GM18519 (cell line): ENCODE measurements around the gene FUT2.

Experiments
- ATAC-seq: cut with Tn5 transposase; IDR thresholded peaks from one replicate; pipeline ENCODE4 v1.9.1; 2021; ENCODE audit warnings: mild to moderate bottlenecking, moderate library complexity; ENCODE audit not compliant: unreplicated experiment, low FRiP score

The FUT2 gene

GRCh38 chr19:48722196-48722708 is 26.5 kb downstream of the FUT2 start:
- ATAC-seq, result no peak

- no peak for ATAC-seq
These were observed 29.3 kb downstream of the FUT2 start for GRCh38 chr19:48724796-48725753.

DNA sequence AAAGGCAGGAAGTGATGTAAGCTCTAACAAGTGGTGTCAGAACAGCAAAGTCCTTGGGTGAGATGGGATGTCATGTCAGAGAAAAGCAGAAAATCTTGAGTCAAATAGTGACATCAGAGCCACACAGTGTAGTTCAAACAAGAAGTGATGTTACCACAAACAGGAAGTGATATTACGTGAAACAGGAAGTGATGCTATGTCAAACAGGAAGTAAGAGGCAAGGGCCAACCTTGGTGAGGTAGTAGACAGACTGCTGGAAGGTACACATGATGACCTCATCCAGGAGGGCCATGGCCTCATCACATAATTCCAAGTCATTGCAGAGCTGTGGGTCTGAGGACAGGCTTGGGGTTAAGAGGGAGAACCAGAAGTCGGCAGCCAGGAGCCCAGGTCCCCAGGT is 30.8 kb downstream of the FUT2 start:
- ATAC-seq, result no peak

DNA sequence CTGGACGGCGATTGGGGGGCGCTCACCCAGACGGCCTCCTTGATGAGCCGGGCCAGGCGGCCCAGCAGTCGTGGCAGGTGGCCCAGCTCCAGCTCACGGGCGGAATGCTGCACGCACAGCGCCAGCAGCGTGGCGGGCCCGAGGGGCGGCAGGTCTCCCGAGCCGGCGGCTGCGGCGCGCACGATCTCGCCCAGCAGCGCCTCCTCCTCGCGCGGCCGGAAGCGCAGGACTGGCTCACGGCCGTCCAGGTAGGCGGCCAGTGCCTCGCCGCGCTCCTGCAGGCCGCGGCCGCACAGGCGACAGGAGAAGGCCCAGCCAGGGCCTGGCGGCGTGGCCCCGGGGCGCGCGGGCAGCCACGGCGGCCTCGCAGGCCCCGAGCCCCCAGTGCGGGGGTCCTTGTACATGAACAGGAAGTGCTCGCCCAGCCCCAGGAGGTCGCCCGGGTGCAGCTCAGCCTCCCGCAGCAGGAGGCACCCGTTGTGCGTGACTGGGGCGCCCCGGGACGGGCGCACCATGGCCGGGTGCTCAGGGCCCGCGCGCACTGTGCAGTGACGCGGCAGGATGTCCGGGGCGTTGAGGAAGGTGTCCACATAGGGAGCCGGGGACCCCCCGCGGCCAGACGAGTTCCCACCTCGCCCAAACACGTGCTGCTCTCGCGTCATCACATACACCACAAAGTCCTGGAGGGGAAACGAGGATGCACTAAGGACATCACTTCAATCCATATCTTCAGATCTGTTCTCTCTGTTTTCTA is 33.3 kb downstream of the FUT2 start:
- no peak for ATAC-seq

DNA sequence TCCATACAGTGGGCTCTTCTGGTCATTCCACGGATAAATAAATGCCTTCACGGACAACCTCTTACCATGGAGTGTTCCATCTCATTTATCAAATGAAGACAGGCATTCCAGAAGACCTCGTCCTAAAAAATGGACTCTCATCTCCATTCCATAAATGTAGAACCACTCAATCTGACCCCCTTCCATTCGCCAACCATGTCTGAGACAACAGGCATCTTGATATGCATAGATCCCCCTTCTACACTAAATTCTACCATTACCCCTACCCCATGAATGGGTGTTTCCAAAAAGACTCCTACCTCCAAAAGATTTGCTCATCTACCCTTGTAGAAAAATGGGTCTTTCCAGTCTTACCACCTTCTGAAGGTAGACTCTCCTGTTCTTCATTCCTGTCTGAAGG is 35.7 kb downstream of the FUT2 start:
- ATAC-seq, result no peak

DNA sequence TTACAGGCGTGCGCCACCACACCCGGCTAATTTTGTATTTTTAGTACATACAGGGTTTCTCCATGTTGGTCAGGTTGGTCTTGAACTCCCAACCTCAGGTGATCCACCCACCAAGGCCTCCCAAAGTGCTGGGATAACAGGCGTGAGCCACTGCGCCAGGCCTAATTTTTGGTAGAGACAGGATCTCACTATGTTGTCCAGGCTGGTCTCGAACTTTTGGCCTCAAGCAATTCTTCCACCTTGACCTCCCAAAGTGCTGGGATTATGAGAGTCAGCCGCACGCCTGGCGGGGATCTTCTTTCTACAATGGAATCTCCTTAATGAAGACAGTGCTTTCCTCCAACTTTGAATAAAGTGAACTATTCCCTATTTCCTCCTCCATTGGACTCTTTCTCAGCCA is 38.9 kb downstream of the FUT2 start:
- no peak for ATAC-seq

DNA sequence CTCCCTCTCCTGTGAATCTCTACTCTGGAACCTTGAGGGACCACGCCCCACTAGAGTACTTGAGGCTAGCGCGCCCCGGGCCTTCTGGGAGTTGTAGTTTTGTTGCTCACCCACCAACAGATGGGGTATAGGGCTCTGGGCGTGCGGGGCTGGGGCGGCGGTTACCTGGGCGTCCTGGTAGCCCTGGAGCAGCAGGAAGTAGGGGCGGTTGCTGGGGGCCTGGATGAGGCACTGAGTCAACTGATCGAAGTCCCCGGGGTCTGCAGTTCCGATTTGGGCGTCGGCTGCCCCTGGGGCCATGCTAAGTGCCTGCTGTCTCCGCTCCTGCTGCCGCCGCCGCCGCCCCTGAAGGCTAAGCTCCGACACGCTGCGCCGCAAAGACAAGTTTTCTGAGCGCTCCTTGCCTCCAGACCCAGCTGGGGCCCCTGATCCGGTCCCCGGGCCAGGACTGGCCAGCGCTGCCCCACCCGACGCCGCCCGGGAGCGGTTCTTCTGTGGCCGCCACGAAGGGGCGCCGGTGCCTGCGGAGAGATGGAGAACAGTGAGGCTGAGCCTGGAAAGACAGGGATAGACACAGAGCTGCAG is 39.4 kb downstream of the FUT2 start:
- no peak for ATAC-seq

- no peak for ATAC-seq
These were observed 41.7 kb downstream of the FUT2 start for GRCh38 chr19:48737360-48737998.

- peak; percentile 74 for ATAC-seq
These were observed 43.0 kb downstream of the FUT2 start for GRCh38 chr19:48738557-48739403.

DNA sequence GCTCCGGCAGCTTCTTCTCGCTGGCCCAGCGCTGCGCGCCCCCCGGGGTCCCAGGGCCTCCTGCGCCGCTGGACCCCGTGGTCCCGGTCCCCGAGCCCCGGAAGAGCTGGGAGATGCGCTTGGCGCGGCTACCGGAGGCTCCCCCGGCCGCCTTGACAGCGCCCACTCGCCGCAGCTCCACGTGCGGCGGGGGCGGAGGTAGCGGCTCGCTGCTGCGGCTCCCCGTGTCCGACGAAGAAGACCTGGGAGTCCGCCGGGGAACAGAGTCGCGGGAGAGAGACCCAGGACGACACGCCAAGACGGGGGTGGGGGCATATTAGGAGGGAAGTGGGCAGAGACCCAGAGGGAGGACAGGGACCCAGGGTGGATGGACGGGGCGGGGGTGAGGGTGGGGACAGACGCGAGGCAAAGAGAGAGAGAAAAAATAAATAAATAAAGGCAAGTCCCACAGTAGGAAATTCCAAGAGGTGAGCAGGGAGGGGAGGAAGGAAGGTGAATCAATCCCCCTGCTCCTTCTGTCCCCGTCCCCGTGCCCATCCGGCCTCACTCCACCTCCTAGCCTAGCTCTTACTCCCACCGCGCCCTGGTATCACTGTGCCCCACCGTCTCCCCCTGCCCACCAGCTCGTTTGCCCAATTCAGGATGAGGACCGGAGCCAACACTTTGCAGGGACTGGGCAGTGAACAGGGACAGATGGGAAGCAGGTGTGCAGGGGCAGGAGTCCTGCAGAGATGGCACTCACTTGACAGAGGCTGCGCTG is 43.8 kb downstream of the FUT2 start:
- peak; percentile 10 for ATAC-seq

DNA sequence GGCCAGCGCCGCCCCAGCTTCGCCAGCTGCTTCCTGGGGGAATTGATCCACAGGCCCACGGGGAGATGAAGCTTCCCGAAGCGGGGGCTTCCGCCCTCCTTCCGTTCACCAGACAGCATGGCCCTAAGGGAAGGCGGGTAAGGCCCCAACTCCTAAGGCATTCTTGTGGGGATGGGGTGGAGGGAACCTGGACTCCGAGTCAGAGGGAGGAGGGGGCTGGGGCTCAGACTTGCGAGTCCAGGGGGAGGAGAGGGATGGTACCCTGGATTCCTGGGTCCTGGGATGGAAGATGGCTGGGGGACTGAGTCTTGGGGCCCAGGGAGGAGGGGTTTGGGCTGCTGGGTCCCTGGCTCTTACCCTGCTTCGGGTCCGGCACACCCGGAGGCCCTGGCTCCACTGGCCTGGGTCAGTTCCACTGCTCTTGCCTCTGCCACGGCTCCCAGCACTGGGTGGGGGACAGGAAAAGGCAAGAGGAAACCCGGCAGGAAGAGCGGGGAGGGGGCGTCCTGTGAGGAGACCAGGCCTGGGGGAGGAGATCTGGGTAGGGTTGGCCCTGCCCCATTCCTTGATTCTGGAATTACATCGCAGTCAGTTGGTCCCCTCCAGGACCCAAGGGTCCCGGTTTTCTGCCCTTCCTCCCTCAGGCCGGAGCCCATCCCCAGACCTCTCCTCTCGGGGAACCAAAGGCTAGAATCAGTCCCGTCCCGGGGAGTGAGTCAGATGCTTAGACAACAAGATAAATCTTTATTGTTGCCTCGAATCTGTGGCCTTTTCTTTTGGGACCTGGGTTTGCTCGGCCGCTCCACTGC is 44.6 kb downstream of the FUT2 start, which contains the start of gene RASIP1:
RASIP1 (minus strand) TSS at position 447 of the 809 bp plus-strand sequence; CDS start at position 119, 328 bp downstream.
- no peak for ATAC-seq

DNA sequence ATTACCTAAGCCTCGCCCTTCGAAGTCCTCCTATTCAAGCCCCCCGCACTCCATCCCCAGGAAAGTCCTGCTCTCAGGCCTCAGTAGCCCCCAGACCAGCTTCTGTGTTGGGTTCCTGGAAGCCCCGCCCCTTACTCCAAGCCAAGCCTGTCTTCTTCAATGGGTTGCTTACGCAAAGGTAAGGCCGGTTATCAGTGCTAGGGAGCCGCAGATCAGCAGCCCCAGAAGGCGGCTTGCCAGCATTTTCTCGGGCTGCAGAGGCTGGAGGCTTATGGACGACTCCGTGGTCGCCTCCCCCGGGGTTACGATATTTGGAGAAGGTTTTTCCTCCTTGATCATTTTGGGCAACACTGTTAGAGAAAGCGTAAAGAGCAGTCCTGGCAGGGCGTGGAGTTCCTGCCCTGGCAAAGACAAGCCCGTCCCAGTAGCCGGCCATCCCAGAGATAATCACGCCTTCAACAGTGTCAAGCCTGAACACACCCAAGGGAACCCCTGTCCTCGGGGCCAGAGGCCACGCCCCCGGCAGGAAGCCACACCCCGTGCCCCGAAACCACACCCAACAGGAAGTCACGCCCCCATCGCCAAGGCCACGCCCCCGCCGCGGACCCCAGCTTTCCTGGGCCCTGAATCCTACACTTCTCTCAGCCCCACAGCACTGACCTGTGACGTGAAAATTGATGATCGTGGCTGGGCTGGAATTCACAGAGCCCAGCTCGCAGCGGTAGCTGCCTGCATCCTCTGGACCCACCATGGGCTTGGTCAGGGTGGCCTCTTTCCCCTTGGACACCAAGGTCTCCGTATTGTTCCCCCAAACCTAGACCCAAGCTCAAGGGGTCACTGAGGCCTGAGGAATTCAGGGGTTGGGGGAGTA is 45.6 kb downstream of the FUT2 start:
- ATAC-seq, result no peak

- no peak for ATAC-seq
These were observed 46.3 kb downstream of the FUT2 start for GRCh38 chr19:48742096-48742495.

DNA sequence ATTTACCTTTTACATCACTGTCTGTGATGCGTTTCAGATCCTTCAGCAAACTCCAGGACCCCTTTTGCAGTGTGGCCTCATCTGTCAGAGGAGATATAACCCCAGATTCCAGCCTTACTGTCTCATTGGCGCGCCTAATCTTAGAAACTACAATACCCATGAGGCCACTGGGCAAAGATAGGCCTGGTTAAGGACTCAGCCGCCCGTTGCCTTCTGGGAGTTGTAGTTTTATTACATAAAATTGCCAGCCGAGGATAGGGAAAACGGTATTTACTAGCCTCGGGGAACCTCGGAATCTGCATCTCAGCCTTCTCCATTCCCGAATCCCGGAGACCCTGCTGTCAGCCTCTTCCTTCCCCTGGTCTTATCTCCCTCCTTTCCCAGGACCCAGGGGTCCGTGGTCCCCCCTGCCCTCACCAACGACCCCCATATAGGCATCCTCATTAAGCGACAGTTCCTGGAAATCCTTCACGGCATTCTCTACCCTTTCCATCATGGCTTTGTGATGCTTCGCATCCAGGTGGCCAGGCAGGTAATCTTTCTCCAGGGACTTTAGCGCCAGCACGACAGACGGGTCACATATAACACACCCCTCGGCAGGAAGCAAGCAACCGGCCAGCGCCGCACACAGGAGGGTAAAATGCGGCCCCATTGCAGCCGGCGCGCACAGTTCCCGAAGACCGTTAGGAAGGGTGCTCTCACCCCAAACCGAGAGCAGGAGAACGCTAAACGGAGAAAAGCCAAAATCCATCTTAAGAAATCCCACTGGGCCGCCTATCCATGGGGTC is 49.6 kb downstream of the FUT2 start:
- no peak for ATAC-seq

GRCh38 chr19:48746110-48746509 is 50.3 kb downstream of the FUT2 start:
- no peak for ATAC-seq
